GM23338 (cell line): ENCODE data around the gene ULK4. TPM values are rescaled to one million over a fixed set of nuclear protein-coding genes. Genes with fewer than 3 reads are reported as not detected.

Source experiments
- ATAC-seq: fragments of 200-7000 bp; cut with Tn5 transposase; 3 replicates; pipeline ENCODE4 v1.9.1; 2020
- DNase-seq: peaks from one replicate; pipeline ENCODE4 v3.0.0-alpha.2; 2015; ENCODE audit warnings: low spot score
- H2AFZ ChIP-seq: fragments of 200-600 bp; sonication (generic); 2 replicates; pipeline ENCODE4 v1.8.0; 2016; ENCODE audit warnings: antibody characterized with exemption, mild to moderate bottlenecking, moderate library complexity
- H3F3A ChIP-seq: fragments of 200-600 bp; sonication (generic); replicated peaks from 2 replicates; pipeline ENCODE4 v1.8.0; 2017; ENCODE audit warnings: antibody characterized with exemption, mixed run types, low read depth
- H3K27ac ChIP-seq: fragments of 200-600 bp; sonication (generic); 2 replicates; pipeline ENCODE4 v1.6.1; 2016; ENCODE audit warnings: low read depth
- H3K27me3 ChIP-seq: fragments of 200-600 bp; sonication (generic); 2 replicates; pipeline ENCODE4 v1.8.0; 2016; ENCODE audit warnings: mild to moderate bottlenecking, mixed run types, moderate library complexity; ENCODE audit not compliant: insufficient read depth
- H3K36me3 ChIP-seq: fragments of 200-600 bp; sonication (generic); 2 replicates; pipeline ENCODE4 v1.8.0; 2016; ENCODE audit warnings: mild to moderate bottlenecking; ENCODE audit not compliant: insufficient read depth
- H3K4me1 ChIP-seq: fragments of 200-600 bp; sonication (generic); 2 replicates; pipeline ENCODE4 v1.8.0; 2016; ENCODE audit warnings: mild to moderate bottlenecking, moderate library complexity; ENCODE audit not compliant: insufficient read depth
- H3K4me2 ChIP-seq: fragments of 200-600 bp; sonication (generic); 2 replicates; pipeline ENCODE4 v1.7.1; 2017; ENCODE audit warnings: mixed run types
- H3K4me3 ChIP-seq: fragments of 200-600 bp; sonication (generic); 2 replicates; pipeline ENCODE4 v1.6.1; 2016; ENCODE audit warnings: mixed run types
- H3K79me2 ChIP-seq: fragments of 200-600 bp; sonication (generic); replicated peaks from 2 replicates; pipeline ENCODE4 v1.8.0; 2017; ENCODE audit warnings: mild to moderate bottlenecking; ENCODE audit not compliant: insufficient read depth
- H3K9me2 ChIP-seq: fragments of 200-600 bp; sonication (generic); 2 replicates; pipeline ENCODE4 v1.8.0; 2017; ENCODE audit not compliant: insufficient read depth
- H4K20me1 ChIP-seq: fragments of 200-600 bp; sonication (generic); replicated peaks from 2 replicates; pipeline ENCODE4 v1.8.0; 2017; ENCODE audit warnings: mild to moderate bottlenecking; ENCODE audit not compliant: insufficient read depth
- H3K27ac Mint-ChIP-seq: 2 replicates; pipeline ENCODE4 v1.8.0; 2020; ENCODE audit warnings: inconsistent platforms, mild to moderate bottlenecking, moderate library complexity, mixed read lengths
- H3K27me3 Mint-ChIP-seq: 3 replicates; pipeline ENCODE4 v1.8.0; 2022; ENCODE audit warnings: low read depth, mild to moderate bottlenecking, moderate library complexity, mixed read lengths, inconsistent platforms; ENCODE audit not compliant: insufficient read depth, poor library complexity
- H3K36me3 Mint-ChIP-seq: 3 replicates; pipeline ENCODE4 v1.8.0; 2021; ENCODE audit warnings: low read depth, mild to moderate bottlenecking, inconsistent platforms, moderate library complexity, mixed read lengths
- H3K4me1 Mint-ChIP-seq: 3 replicates; pipeline ENCODE4 v1.8.0; 2020; ENCODE audit warnings: mild to moderate bottlenecking, inconsistent platforms, mixed read lengths
- H3K4me3 Mint-ChIP-seq: 3 replicates; pipeline ENCODE4 v1.8.0; 2021; ENCODE audit warnings: moderate library complexity, mild to moderate bottlenecking, inconsistent platforms, mixed read lengths
- H3K9me3 Mint-ChIP-seq: 3 replicates; pipeline ENCODE4 v1.8.0; 2020; ENCODE audit warnings: moderate library complexity, mild to moderate bottlenecking, inconsistent platforms, mixed read lengths
- EZH2 ChIP-seq: fragments of 200-600 bp; sonication (generic); IDR thresholded peaks from one replicate; pipeline ENCODE4 v1.8.0; 2017; ENCODE audit warnings: antibody characterized with exemption, mild to moderate bottlenecking, low read depth; ENCODE audit not compliant: unreplicated experiment
- EZH2phosphoT487 ChIP-seq: fragments of 200-600 bp; sonication (generic); IDR thresholded peaks from one replicate; pipeline ENCODE4 v1.8.1; 2018; ENCODE audit warnings: antibody characterized with exemption; ENCODE audit not compliant: unreplicated experiment
- JUNB ChIP-seq: IDR thresholded peaks from one replicate; pipeline ENCODE4 v1.6.1; 2016; ENCODE audit warnings: antibody characterized with exemption; ENCODE audit not compliant: unreplicated experiment
- NANOG ChIP-seq: IDR thresholded peaks from 2 replicates; pipeline ENCODE4 v1.6.1; 2016; ENCODE audit warnings: antibody characterized with exemption, borderline replicate concordance
- POLR2AphosphoS5 ChIP-seq: IDR thresholded peaks from 2 replicates; pipeline ENCODE4 v1.6.1; 2016; ENCODE audit warnings: antibody characterized with exemption, low read depth
- STAT1 ChIP-seq: IDR thresholded peaks from one replicate; pipeline ENCODE4 v1.6.1; 2016; ENCODE audit warnings: antibody characterized with exemption; ENCODE audit not compliant: unreplicated experiment
- ZNF114 ChIP-seq: fragments of 250-450 bp; sonication (Bioruptor Pico); IDR thresholded peaks from 2 replicates; pipeline ENCODE4 v1.5.0; 2020; ENCODE audit warnings: mild to moderate bottlenecking, moderate library complexity
- ZNF331 ChIP-seq: fragments of 250-450 bp; sonication (Bioruptor Pico); IDR thresholded peaks from 2 replicates; pipeline ENCODE4 v1.5.0; 2020; ENCODE audit warnings: low read depth, mild to moderate bottlenecking, moderate library complexity
- ZNF462 ChIP-seq: fragments of 250-450 bp; sonication (Bioruptor Pico); IDR thresholded peaks from 2 replicates; pipeline ENCODE4 v1.5.0; 2020; ENCODE audit warnings: mild to moderate bottlenecking, moderate library complexity
- polyA plus RNA-seq: library from polyadenylated mRNA; unstranded; fragments of >200 nt; fragmentation: Nextera tagmentation; extraction: Ambion mirVana; gene quantifications from 2 replicates; pipeline ENCODE4 v1.2.1, GENCODE V29; 2016
- total RNA-seq: library from RNA; depleted of rRNA; stranded (reverse); fragments of >200 nt; shearing (Covaris generic); gene quantifications from 2 replicates; pipeline ENCODE4 v1.2.3, GENCODE V29; 2014
- TF ChIP-seq, protein P1 (sequence below): IDR thresholded peaks from 2 replicates; pipeline ENCODE4 v1.6.1; 2016; ENCODE audit warnings: antibody characterized with exemption

Gene ULK4
- total and polyA plus RNA-seq, 2 experiments from 2014 or later, result 20.8 to 41.4 TPM

DNA sequence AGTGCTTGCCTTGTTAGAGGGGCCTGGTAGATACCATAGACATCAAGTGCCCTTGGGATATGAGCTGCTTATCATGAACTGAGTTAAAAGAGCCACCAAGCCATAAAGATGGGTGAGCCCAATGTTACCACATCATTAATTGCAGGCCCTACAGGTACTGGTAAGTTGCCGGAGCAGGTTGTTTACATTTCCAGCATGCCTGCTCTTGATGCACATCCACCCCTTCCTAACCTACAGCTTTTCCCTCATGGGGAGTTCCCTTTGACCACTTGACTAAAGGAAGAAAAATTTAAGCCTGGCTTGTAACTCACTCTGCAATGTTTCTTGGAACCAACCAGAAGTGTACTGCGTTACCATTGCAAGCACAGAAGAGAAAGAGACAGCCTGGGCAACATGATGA is 24.7 kb upstream of the ULK4 start:
- Histone ChIP-seq H3K79me2 (no peaks in the 10 kb centered on the region), H3K27ac (no peak overlapping the region), H3K4me3 (no peak overlapping the region), H3K9me2 (peaks cover 2% of the 10 kb centered on the region; the same call in 1 of the 2 replicates), H2AFZ (no peak overlapping the region; the same call in 1 of the 2 replicates), H3F3A (no peaks in the 10 kb centered on the region), H3K27me3 (no peaks in the 10 kb centered on the region), H3K4me2 (no peak overlapping the region), H3K4me1 (no peaks in the 10 kb centered on the region), H4K20me1 (no peaks in the 10 kb centered on the region), H3K36me3 (no peaks in the 10 kb centered on the region)
- no peak for TF ChIP-seq ZNF462 (CRISPR knock-in tag)
- TF ChIP-seq JUNB, result no peak
- TF ChIP-seq, protein P1, sequence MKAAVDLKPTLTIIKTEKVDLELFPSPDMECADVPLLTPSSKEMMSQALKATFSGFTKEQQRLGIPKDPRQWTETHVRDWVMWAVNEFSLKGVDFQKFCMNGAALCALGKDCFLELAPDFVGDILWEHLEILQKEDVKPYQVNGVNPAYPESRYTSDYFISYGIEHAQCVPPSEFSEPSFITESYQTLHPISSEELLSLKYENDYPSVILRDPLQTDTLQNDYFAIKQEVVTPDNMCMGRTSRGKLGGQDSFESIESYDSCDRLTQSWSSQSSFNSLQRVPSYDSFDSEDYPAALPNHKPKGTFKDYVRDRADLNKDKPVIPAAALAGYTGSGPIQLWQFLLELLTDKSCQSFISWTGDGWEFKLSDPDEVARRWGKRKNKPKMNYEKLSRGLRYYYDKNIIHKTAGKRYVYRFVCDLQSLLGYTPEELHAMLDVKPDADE, result no peak
- DNase-seq, result no peak
- peaks cover 13% of the 10 kb centered on the region; the same call in 2 of the 3 replicates for H3K9me3 Mint-ChIP-seq
- H3K36me3 Mint-ChIP-seq, result no peaks in the 10 kb centered on the region; the same call in 2 of the 3 replicates
- H3K27me3 Mint-ChIP-seq, result no peaks in the 10 kb centered on the region
- no peak overlapping the region for H3K27ac Mint-ChIP-seq
- ATAC-seq, result no peak
- H3K4me3 Mint-ChIP-seq, result no peak overlapping the region
- H3K4me1 Mint-ChIP-seq, result no peaks in the 10 kb centered on the region

DNA sequence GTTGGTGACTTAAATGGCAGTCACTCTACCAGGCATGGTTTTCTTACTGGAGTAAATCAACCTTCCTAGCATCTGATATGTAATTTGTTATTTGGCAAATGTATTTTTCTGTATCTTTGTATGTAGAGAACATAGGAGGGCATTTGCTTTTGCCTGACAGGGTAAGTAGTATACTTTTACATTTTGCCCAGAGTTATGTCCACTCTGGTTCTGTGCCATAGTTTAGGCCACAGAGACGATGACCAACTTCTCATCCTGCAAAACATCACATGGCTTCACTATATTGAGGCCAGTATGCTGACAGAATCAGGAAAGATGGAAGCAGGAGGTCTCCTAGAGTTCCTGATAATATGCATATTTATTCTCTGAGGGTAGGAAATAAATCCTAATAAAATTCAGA is 23.1 kb upstream of the ULK4 start:
- no peak overlapping the region for H3K4me3 Mint-ChIP-seq
- no peak for ATAC-seq
- no peaks in the 10 kb centered on the region for H3K4me1 ChIP-seq
- no peak for TF ChIP-seq ZNF114 (CRISPR knock-in tag)
- TF ChIP-seq, protein P1, result no peak
- TF ChIP-seq EZH2, result no peak
- TF ChIP-seq STAT1, result no peak
- no peak for TF ChIP-seq JUNB
- TF ChIP-seq ZNF331 (CRISPR knock-in tag), result no peak
- TF ChIP-seq NANOG, result no peak
- no peak for TF ChIP-seq POLR2AphosphoS5
- TF ChIP-seq EZH2phosphoT487, result no peak

More for the DNA sequence above, 23.1 kb upstream of the ULK4 start:
- no peak for DNase-seq
- peaks cover 2% of the 10 kb centered on the region; the same call in 1 of the 2 replicates for H3K9me2 ChIP-seq
- H3K9me3 Mint-ChIP-seq, result peaks cover 13% of the 10 kb centered on the region; the same call in 2 of the 3 replicates
- H3F3A ChIP-seq, result no peaks in the 10 kb centered on the region
- H3K27me3 Mint-ChIP-seq, result no peaks in the 10 kb centered on the region
- no peak overlapping the region for H3K4me2 ChIP-seq
- H3K27ac Mint-ChIP-seq, result no peak overlapping the region
- no peaks in the 10 kb centered on the region for H3K36me3 ChIP-seq
- H3K27ac ChIP-seq, result no peak overlapping the region
- H3K36me3 Mint-ChIP-seq, result no peaks in the 10 kb centered on the region; the same call in 2 of the 3 replicates
- no peaks in the 10 kb centered on the region for H3K4me1 Mint-ChIP-seq
- H4K20me1 ChIP-seq, result no peaks in the 10 kb centered on the region
- no peaks in the 10 kb centered on the region for H3K79me2 ChIP-seq
- no peaks in the 10 kb centered on the region for H3K27me3 ChIP-seq
- H2AFZ ChIP-seq, result no peak overlapping the region
- no peak overlapping the region for H3K4me3 ChIP-seq
